Caco-2 (cell line): ENCODE measurements around the gene PAK4. TPM values are rescaled to one million over a fixed set of nuclear protein-coding genes. Genes with fewer than 3 reads are reported as not detected.
A peak's percentile ranks its signal among the peaks of the same experiment; 100 is the strongest.

Source experiments
- BruUV-seq: library from RNA; stranded (reverse); fragments of 400-500 nt; replicated peaks from 2 replicates; lab custom pipeline; 2021; lab: Mats Ljungman, UMichigan
- CTCF ChIA-PET: fragments of 300-600 bp; sonication (Branson Sonifier 250); formaldehyde crosslinking; loops from one replicate; lab custom pipeline; 2022; ENCODE audit warnings: antibody characterized with exemption; lab: Charles Lee
- POLR2A ChIA-PET: fragments of 300-600 bp; sonication (Branson Sonifier 250); formaldehyde crosslinking; loops from one replicate; lab custom pipeline; 2022; ENCODE audit warnings: antibody characterized with exemption; lab: Charles Lee
- DNase-seq, 2 experiments: peaks; one replicate each; pipeline versions ENCODE4 v3.0.0 to v3.0.0-alpha.2; 2020 to 2022
- H3K27me3 ChIP-seq: replicated peaks from 2 replicates; pipeline ENCODE4 v1.6.0; 2011; ENCODE audit warnings: low read length; ENCODE audit not compliant: control insufficient read depth, insufficient read depth
- H3K36me3 ChIP-seq: 2 replicates; pipeline ENCODE4 v1.5.1; 2011; ENCODE audit warnings: low read length; ENCODE audit not compliant: control insufficient read depth, insufficient read depth
- H3K4me1 ChIP-seq: fragments of 250-450 bp; sonication (Bioruptor Pico); 2 replicates; pipeline ENCODE4 v1.5.1; 2020; ENCODE audit warnings: mild to moderate bottlenecking
- H3K4me3 ChIP-seq: 2 replicates; pipeline ENCODE4 v1.5.1; 2011; ENCODE audit warnings: low read depth, mild to moderate bottlenecking, control low read depth, low read length
- H3K9me3 ChIP-seq: fragments of 250-450 bp; sonication (Bioruptor Pico); 2 replicates; pipeline ENCODE4 v1.5.1; 2020; ENCODE audit warnings: mild to moderate bottlenecking, moderate library complexity
- H3K27ac Mint-ChIP-seq: one replicate; pipeline ENCODE4 v1.8.0; 2022; ENCODE audit warnings: mixed read lengths; ENCODE audit not compliant: unreplicated experiment
- H3K27me3 Mint-ChIP-seq: one replicate; pipeline ENCODE4 v1.8.0; 2022; ENCODE audit warnings: mixed read lengths; ENCODE audit not compliant: insufficient read depth, unreplicated experiment
- H3K36me3 Mint-ChIP-seq: one replicate; pipeline ENCODE4 v1.8.0; 2022; ENCODE audit warnings: mild to moderate bottlenecking, mixed read lengths; ENCODE audit not compliant: insufficient read depth, unreplicated experiment
- H3K4me1 Mint-ChIP-seq: one replicate; pipeline ENCODE4 v1.8.0; 2022; ENCODE audit warnings: low read depth, mixed read lengths; ENCODE audit not compliant: unreplicated experiment
- H3K4me3 Mint-ChIP-seq: one replicate; pipeline ENCODE4 v1.8.0; 2022; ENCODE audit warnings: mild to moderate bottlenecking, moderate library complexity, mixed read lengths; ENCODE audit not compliant: unreplicated experiment
- H3K9me3 Mint-ChIP-seq: one replicate; pipeline ENCODE4 v1.8.0; 2022; ENCODE audit warnings: mixed read lengths; ENCODE audit not compliant: unreplicated experiment
- CTCF ChIP-seq, 2 experiments: fragments of 200-600 bp in 1 of 2; IDR thresholded peaks; 1 replicate in 1 of 2; 2 replicates in 1 of 2; pipeline versions ENCODE4 v1.5.1 to v1.8.0; 2011 to 2022; ENCODE audit warnings: antibody characterized with exemption in 1 of 2, control low read depth in 1 of 2, inconsistent platforms in 1 of 2, low read depth in 1 of 2, low read length in 1 of 2, mild to moderate bottlenecking in 1 of 2, moderate library complexity in 1 of 2; ENCODE audit not compliant: insufficient read depth in 1 of 2, severe bottlenecking in 1 of 2, unreplicated experiment in 1 of 2
- intact Hi-C: fragments of 100-400 bp; cut with micrococcal nuclease; formaldehyde crosslinking; loops from one replicate; pipeline ENCODE4 v1.10.0; 2022; ENCODE audit not compliant: unreplicated experiment
- total RNA-seq: library from RNA; stranded (reverse); gene quantifications from 2 replicates; pipeline ENCODE4 v1.2.3, GENCODE V29; 2022

PAK4 gene
- total RNA-seq, 1 experiment from 2014 or later = 112 TPM

- Histone ChIP-seq H3K36me3 (no peaks in the 10 kb centered on the region; the same call in none of the 2 replicates), H3K9me3 (peaks cover 4% of the 10 kb centered on the region; the same call in 1 of the 2 replicates), H3K4me3 (no peak overlapping the region), H3K4me1 (peaks cover 60% of the 10 kb centered on the region), H3K27me3 (no peaks in the 10 kb centered on the region)
- peaks cover 68% of the 10 kb centered on the region for H3K36me3 Mint-ChIP-seq
- H3K4me1 Mint-ChIP-seq = peaks cover 66% of the 10 kb centered on the region
- no peaks in the 10 kb centered on the region for H3K9me3 Mint-ChIP-seq
- no TSS peak for BruUV-seq
- H3K27me3 Mint-ChIP-seq = no peaks in the 10 kb centered on the region
- no peak for DNase-seq
- H3K27ac Mint-ChIP-seq = peak overlapping the region; percentile 91
- intact Hi-C loops = no loop called here
- CTCF ChIA-PET = no interaction called here
- no peak overlapping the region for H3K4me3 Mint-ChIP-seq
- no peak for TF ChIP-seq CTCF (IDR thresholded peaks at IDR 0.05; ENCODE audit: insufficient read depth in 1 of 2, low read depth in 1 of 2, low read length in 1 of 2, severe bottlenecking in 1 of 2, unreplicated experiment in 1 of 2)
- POLR2A ChIA-PET = interaction anchor here (0.6 to 0.7 kb wide), 2 partner anchors 9 kb away, joined by 5 to 11 read pairs; no protein-coding TSS in a partner anchor
These were observed 10.1 kb downstream of the PAK4 start for GRCh38 chr19:39135701-39136100.

GRCh38 chr19:39136225-39136940 is 10.8 kb downstream of the PAK4 start:
- BruUV-seq = no TSS peak
- CTCF ChIA-PET = no interaction called here
- Mint-ChIP-seq H3K4me1 (peaks cover 67% of the 10 kb centered on the region), H3K27me3 (no peaks in the 10 kb centered on the region), H3K9me3 (no peaks in the 10 kb centered on the region), H3K27ac (peak overlapping the region; percentile 91), H3K36me3 (peaks cover 69% of the 10 kb centered on the region), H3K4me3 (peak overlapping the region; percentile 2)
- DNase-seq = no peak
- TF ChIP-seq CTCF (IDR thresholded peaks at IDR 0.05; ENCODE audit: insufficient read depth in 1 of 2, low read depth in 1 of 2, low read length in 1 of 2, severe bottlenecking in 1 of 2, unreplicated experiment in 1 of 2) = no peak
- Histone ChIP-seq H3K4me1 (peaks cover 60% of the 10 kb centered on the region), H3K9me3 (peaks cover 4% of the 10 kb centered on the region; the same call in 1 of the 2 replicates), H3K36me3 (no peaks in the 10 kb centered on the region; the same call in none of the 2 replicates), H3K4me3 (no peak overlapping the region), H3K27me3 (no peaks in the 10 kb centered on the region)
- intact Hi-C loops = no loop called here
- POLR2A ChIA-PET = no interaction called here

GRCh38 chr19:39137131-39137530 is 11.5 kb downstream of the PAK4 start:
- ChIA-PET POLR2A (no interaction called here), CTCF (no interaction called here)
- DNase-seq = no peak
- H3K9me3 ChIP-seq = peaks cover 4% of the 10 kb centered on the region; the same call in 1 of the 2 replicates
- peaks cover 65% of the 10 kb centered on the region for H3K4me1 ChIP-seq
- intact Hi-C loops = no loop called here
- peaks cover 64% of the 10 kb centered on the region for H3K36me3 Mint-ChIP-seq
- no peak for TF ChIP-seq CTCF (IDR thresholded peaks at IDR 0.05; ENCODE audit: insufficient read depth in 1 of 2, low read depth in 1 of 2, low read length in 1 of 2, severe bottlenecking in 1 of 2, unreplicated experiment in 1 of 2)
- H3K4me3 ChIP-seq = no peak overlapping the region
- no peaks in the 10 kb centered on the region; the same call in none of the 2 replicates for H3K36me3 ChIP-seq
- H3K27me3 ChIP-seq = no peaks in the 10 kb centered on the region
- no peaks in the 10 kb centered on the region for H3K9me3 Mint-ChIP-seq
- no TSS peak for BruUV-seq
- H3K27ac Mint-ChIP-seq = peak overlapping the region; percentile 91
- peaks cover 68% of the 10 kb centered on the region for H3K4me1 Mint-ChIP-seq
- no peak overlapping the region for H3K4me3 Mint-ChIP-seq
- H3K27me3 Mint-ChIP-seq = no peaks in the 10 kb centered on the region
